ENCODE data around the gene NRIP2.

- TF ChIP-seq POLR2A (IDR thresholded peaks at IDR 0.05) (no peak), CTCF (IDR thresholded peaks at IDR 0.05) (no peak)
Observed at GRCh38 chr12:2854669-2855453, 20.0 kb upstream of the NRIP2 start.

Measured in tibial nerve (tissue), 3 donors.